Effector memory CD8-positive, alpha-beta T cell (primary cell): ENCODE data around the gene SLC38A10.
A peak's percentile ranks its signal among the peaks of the same experiment; 100 is the strongest.

Source experiments
- ATAC-seq: fragments of 150-1000 bp; cut with Tn5 transposase; replicated peaks from 2 replicates; pipeline ENCODE4 v1.10.0; 2021; ENCODE audit warnings: mild to moderate bottlenecking, moderate library complexity
- DNase-seq, 3 experiments: peaks; one replicate each; pipeline ENCODE4 v3.0.0; 2021
- H3K27ac Mint-ChIP-seq, 2 donors: one replicate each; pipeline ENCODE4 v1.8.0; 2022; ENCODE audit warnings: mild to moderate bottlenecking in 2 of 2, mixed read lengths in 2 of 2, moderate library complexity in 2 of 2
- H3K27me3 Mint-ChIP-seq, 2 donors: one replicate each; pipeline ENCODE4 v1.8.0; 2022; ENCODE audit warnings: mixed read lengths in 2 of 2
- H3K36me3 Mint-ChIP-seq: one replicate; pipeline ENCODE4 v1.8.0; 2022; ENCODE audit warnings: mild to moderate bottlenecking, moderate library complexity, mixed read lengths; ENCODE audit not compliant: insufficient read depth
- H3K4me1 Mint-ChIP-seq, 2 donors: one replicate each; pipeline ENCODE4 v1.8.0; 2022; ENCODE audit warnings: low read depth in 2 of 2, mixed read lengths in 2 of 2
- H3K4me3 Mint-ChIP-seq, 2 donors: one replicate each; pipeline ENCODE4 v1.8.0; 2022; ENCODE audit warnings: mild to moderate bottlenecking in 2 of 2, mixed read lengths in 2 of 2, moderate library complexity in 2 of 2
- H3K9me3 Mint-ChIP-seq, 2 donors: one replicate each; pipeline ENCODE4 v1.8.0; 2022; ENCODE audit warnings: mixed read lengths in 2 of 2

Gene SLC38A10

DNA sequence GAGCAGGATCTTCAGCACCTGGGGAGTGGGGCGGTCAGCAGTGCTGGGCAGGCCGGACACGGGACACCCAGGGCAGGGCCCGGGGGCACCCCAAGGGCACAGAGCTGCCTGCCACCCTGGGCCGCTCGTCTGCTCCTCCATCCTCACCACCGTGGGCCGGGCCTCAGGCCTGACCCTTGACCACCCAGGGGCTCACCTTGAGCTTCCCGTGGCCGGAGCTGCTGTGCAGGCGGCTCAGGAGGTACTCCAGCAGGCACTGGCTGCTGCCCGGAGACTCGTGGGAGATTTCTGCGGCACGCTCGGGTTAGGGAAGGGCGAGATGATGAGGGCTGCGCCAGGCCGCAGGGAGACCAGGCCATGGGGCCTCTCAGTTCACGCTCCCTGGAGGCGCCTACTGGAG, 58.3 kb downstream of the SLC38A10 start:
- H3K9me3 Mint-ChIP-seq: no peaks in the 10 kb centered on the region
- H3K4me1 Mint-ChIP-seq: peaks cover 34 to 43% of the 10 kb centered on the region in 2 donors
- ATAC-seq (no peak), DNase-seq (no peak)
- H3K27ac Mint-ChIP-seq: no peak overlapping the region
- H3K27me3 Mint-ChIP-seq: no peaks in the 10 kb centered on the region
- peaks cover 37% of the 10 kb centered on the region for H3K36me3 Mint-ChIP-seq
- peak overlapping the region; percentile 79 to 85 for H3K4me3 Mint-ChIP-seq

DNA sequence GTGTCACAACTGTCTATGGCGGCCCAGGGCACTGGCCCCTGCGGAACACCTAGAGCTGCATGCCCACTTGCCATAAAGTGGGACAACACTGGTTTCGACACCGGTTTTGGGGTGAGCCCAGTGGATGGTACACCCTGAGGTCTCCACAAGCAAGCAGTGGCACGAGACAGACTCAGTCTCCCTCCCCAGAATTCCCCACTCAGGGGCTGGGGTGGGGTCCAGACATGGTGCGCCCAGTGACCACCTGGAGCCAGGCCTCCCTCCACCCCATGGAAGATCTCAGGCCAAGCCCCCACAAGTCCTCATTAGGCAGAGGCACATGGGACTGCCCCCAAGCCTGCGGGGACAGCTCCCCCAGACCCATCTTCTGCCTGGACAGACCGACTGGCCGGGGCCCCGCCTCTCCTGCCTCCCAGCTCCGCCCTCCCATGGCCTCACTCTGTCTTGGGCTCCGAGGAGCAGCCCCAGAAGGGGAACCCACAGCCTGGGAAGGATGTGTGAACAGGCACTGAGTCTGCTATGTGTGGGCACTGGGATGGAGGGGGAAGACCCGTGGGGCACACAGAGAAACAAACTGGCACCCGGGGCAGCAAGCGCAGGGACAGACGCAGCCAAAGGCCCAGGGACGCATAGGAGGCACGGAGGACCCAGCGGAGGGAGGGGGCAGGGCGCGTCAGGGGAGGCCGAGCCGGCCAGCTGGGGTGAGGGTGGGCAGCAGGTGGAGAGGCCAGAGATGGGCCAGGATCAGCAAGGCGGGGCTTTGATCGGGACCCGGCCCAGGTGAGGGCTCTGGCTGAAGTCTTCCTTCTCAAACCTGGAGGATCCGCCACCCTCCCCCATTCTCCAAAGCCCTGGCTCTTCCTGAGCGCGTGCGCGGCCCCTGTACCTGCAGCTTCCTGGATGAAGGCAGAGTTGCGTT, 59.0 kb downstream of the SLC38A10 start:
- Mint-ChIP-seq H3K4me1 (peaks cover 27 to 36% of the 10 kb centered on the region in 2 donors), H3K27me3 (no peaks in the 10 kb centered on the region), H3K9me3 (no peaks in the 10 kb centered on the region), H3K4me3 (no peak overlapping the region), H3K27ac (no peak overlapping the region), H3K36me3 (peaks cover 34% of the 10 kb centered on the region)
- DNase-seq (no peak), ATAC-seq (no peak)

DNA sequence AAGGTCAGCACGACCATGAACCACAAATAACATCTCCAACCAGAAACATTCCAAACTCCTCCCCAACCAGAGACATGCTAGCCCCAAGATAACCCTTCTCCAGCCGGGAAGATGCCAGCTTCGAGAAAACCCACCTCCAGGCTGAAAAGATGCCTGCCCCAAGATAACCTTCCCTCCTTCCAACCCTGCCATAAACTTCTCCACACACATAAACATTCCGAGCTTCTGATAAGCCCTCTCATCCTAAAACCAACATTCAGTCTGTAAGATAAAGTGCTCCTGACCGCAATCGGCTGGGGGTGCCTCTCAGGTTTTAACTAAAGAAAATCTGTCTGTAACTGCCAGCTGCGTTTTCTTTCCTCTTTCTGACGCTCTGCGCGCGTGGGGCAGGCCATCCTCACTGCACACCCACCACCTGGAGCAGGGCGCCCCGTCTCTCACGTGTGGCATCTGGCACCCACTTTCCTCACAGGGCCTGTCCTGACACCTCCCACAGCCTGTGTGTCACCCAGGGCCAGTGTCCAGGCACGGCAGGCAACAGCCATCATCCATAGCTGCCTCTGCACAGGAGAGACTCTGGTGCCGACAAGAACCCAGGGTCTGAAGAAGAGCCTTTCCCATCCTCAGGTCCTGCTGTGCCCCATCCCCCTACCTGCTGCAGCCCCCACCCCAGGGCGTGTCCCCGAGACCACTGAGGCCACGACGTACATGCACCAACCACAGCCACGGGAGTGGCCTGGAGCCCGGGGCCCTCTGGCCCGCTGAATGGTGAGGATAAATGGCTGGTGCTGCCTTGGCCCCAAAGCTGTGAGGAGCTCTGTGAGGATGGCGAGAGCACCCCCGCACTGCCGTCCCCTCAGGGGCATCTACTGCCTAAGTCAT, 59.9 kb downstream of the SLC38A10 start:
- ATAC-seq (no peak), DNase-seq (no peak)
- H3K4me1 Mint-ChIP-seq: peaks cover 21 to 33% of the 10 kb centered on the region in 2 donors
- no peaks in the 10 kb centered on the region for H3K9me3 Mint-ChIP-seq
- H3K36me3 Mint-ChIP-seq: peaks cover 25% of the 10 kb centered on the region
- no peak overlapping the region for H3K4me3 Mint-ChIP-seq
- H3K27me3 Mint-ChIP-seq: no peaks in the 10 kb centered on the region
- peak overlapping the region in 1 of 2 donors; percentile 72 for H3K27ac Mint-ChIP-seq

- H3K4me1 Mint-ChIP-seq: peaks cover 24 to 28% of the 10 kb centered on the region in 2 donors
- peak overlapping the region in 1 of 2 donors; percentile 72 for H3K27ac Mint-ChIP-seq
- DNase-seq (no peak), ATAC-seq (no peak)
- no peaks in the 10 kb centered on the region for H3K9me3 Mint-ChIP-seq
- no peaks in the 10 kb centered on the region for H3K27me3 Mint-ChIP-seq
- H3K4me3 Mint-ChIP-seq: no peak overlapping the region
- peaks cover 28% of the 10 kb centered on the region for H3K36me3 Mint-ChIP-seq
These were observed 60.6 kb downstream of the SLC38A10 start for GRCh38 chr17:81234506-81234855.

DNA sequence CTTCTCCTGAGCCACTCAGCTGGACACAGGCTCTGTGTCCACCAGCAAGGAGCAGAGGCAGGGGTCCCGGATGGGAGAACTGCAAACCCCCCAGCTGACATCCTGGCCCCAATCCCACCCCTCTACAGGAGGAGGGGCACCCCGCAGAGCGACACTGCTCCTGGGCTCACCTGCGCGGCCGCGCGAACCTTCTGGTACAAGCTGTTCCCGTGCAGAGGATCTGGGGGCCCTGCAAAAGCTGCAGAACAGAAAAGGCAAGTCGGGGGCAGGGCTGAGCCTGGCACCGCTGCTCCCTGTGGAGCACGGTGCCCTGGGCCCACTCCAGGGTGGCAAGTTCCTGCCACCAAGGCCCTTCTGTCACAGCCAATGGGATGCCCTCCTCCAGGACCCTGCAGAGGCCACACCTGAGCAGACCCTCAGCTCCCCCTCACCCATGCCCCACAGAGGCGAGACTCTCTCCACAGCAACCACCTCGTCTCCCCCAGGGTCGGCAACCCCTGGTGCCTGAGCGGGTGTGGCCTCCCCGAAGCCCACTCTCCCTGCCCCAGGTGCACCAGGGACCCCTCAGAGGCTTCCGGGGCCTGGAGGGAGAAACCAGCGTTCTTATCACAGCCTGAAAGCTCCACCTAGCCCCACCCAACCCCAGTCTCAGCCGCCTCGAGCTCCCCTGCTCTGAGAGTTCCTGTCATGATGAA, 61.1 kb downstream of the SLC38A10 start:
- ATAC-seq: no peak
- peaks cover 24 to 28% of the 10 kb centered on the region in 2 donors for H3K4me1 Mint-ChIP-seq
- H3K27ac Mint-ChIP-seq: no peak overlapping the region
- DNase-seq: no peak
- H3K27me3 Mint-ChIP-seq: no peaks in the 10 kb centered on the region
- peaks cover 29% of the 10 kb centered on the region for H3K36me3 Mint-ChIP-seq
- no peaks in the 10 kb centered on the region for H3K9me3 Mint-ChIP-seq
- no peak overlapping the region for H3K4me3 Mint-ChIP-seq

GRCh38 chr17:81233316-81233715, 61.8 kb downstream of the SLC38A10 start:
- Mint-ChIP-seq H3K36me3 (peaks cover 27% of the 10 kb centered on the region), H3K9me3 (no peaks in the 10 kb centered on the region), H3K27me3 (no peaks in the 10 kb centered on the region), H3K4me3 (no peak overlapping the region), H3K27ac (no peak overlapping the region), H3K4me1 (peaks cover 25 to 28% of the 10 kb centered on the region in 2 donors)
- no peak for DNase-seq
- ATAC-seq: no peak

DNA sequence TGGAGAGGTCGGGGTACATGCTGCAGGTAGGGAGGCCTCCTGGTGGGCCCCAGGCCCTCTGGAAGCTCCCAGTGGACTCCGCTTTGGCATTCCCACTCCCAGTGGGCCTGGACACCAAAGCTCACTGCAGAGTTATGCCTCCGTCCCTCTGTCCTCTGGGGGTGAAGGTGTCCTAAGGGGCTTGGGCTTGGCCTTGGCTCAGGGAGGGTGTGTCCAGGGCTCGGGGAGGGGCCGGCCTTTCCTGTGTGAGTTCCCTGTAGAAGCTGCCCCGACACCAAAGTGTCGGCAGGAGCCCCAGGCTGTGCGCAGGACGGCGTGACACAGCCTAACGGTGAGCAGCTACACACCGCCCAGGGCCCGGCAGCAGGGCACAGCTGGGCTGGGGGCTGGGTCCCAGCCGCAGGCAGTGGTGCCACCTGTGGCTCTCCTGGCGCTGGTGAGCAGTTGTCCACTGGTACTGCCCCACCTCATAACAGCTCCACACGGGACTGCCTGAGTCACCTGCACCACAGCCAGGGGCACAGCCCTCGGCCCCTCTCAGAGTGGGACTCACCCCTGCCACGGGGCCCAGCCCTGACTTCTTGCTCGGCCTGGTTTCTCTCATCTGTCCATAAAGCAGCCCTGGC, 62.4 kb downstream of the SLC38A10 start:
- Mint-ChIP-seq H3K27me3 (no peaks in the 10 kb centered on the region), H3K4me3 (no peak overlapping the region), H3K9me3 (no peaks in the 10 kb centered on the region), H3K4me1 (peaks cover 27% of the 10 kb centered on the region in 2 donors), H3K36me3 (peaks cover 27% of the 10 kb centered on the region), H3K27ac (no peak overlapping the region)
- ATAC-seq (no peak), DNase-seq (no peak)

GRCh38 chr17:81231766-81232581, 63.1 kb downstream of the SLC38A10 start:
- H3K27me3 Mint-ChIP-seq: no peaks in the 10 kb centered on the region
- peaks cover 23 to 25% of the 10 kb centered on the region in 2 donors for H3K4me1 Mint-ChIP-seq
- DNase-seq (no peak), ATAC-seq (no peak)
- H3K36me3 Mint-ChIP-seq: peaks cover 24% of the 10 kb centered on the region
- no peaks in the 10 kb centered on the region for H3K9me3 Mint-ChIP-seq
- no peak overlapping the region for H3K4me3 Mint-ChIP-seq
- H3K27ac Mint-ChIP-seq: no peak overlapping the region

GRCh38 chr17:81231121-81231645, 63.9 kb downstream of the SLC38A10 start:
- no peak for DNase-seq
- Mint-ChIP-seq H3K27me3 (no peaks in the 10 kb centered on the region), H3K36me3 (peaks cover 24% of the 10 kb centered on the region), H3K4me3 (no peak overlapping the region), H3K9me3 (no peaks in the 10 kb centered on the region), H3K27ac (no peak overlapping the region), H3K4me1 (peaks cover 23 to 24% of the 10 kb centered on the region in 2 donors)
- no peak for ATAC-seq

DNA sequence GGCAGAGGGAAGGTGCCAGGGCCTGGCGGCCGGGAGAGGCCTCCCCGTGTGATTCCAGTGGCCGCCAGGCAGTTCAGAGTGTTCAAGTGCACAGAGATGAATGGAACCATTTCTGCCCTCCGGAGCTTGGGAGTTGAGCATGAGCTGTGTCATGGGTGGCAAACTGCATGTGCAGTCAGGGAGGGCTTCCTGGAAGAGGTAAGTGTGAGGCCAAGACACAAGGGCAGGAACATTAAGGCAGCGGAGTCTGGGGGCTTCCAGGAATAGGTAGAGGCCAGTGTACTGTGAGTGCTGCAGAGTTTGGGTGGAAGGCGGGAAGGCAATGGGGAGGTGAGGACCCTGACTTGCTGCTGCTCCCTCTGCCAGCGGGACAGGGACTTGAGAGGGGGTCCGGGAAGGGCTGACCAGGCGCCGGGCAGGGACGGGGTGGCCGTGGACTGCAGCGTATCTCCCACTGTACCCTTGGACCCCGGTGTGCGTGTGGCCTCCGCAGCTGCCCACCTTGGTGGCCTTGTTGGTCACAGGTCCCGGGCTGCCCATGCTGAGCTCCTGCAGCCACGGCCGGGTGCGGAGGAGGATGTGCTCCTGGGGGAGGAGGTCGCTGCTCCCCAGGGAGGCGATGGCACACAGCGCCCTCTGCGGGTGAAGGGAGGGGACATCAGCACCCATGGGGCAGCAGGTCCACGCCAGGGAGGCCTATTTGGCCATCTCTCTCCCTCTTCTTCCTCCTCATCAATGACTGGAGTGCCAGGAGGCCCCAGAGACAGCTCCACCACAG, 64.9 kb downstream of the SLC38A10 start:
- Mint-ChIP-seq H3K27me3 (no peaks in the 10 kb centered on the region), H3K4me3 (no peak overlapping the region), H3K36me3 (peaks cover 23% of the 10 kb centered on the region), H3K9me3 (no peaks in the 10 kb centered on the region), H3K27ac (no peak overlapping the region), H3K4me1 (peaks cover 14 to 24% of the 10 kb centered on the region in 2 donors)
- ATAC-seq: no peak
- no peak for DNase-seq

GRCh38 chr17:81229666-81229920, 65.5 kb downstream of the SLC38A10 start:
- no peaks in the 10 kb centered on the region for H3K27me3 Mint-ChIP-seq
- peaks cover 18% of the 10 kb centered on the region for H3K36me3 Mint-ChIP-seq
- H3K27ac Mint-ChIP-seq: no peak overlapping the region
- no peaks in the 10 kb centered on the region for H3K9me3 Mint-ChIP-seq
- peaks cover 8 to 18% of the 10 kb centered on the region in 2 donors for H3K4me1 Mint-ChIP-seq
- no peak for ATAC-seq
- DNase-seq: no peak
- H3K4me3 Mint-ChIP-seq: no peak overlapping the region
